Progenitor cell of endocrine pancreas (in vitro differentiated cells): ENCODE measurements around the gene RAD51B. TPM values are rescaled to one million over a fixed set of nuclear protein-coding genes. Genes with fewer than 3 reads are reported as not detected.

Experiments
- DNase-seq: peaks from one replicate; pipeline ENCODE4 v3.0.0; 2021; ENCODE audit warnings: low spot score; ENCODE audit not compliant: unreplicated experiment
- H3K27ac Mint-ChIP-seq: 2 replicates; pipeline ENCODE4 v1.8.0; 2021; ENCODE audit warnings: mild to moderate bottlenecking, moderate library complexity, mixed read lengths
- H3K27me3 Mint-ChIP-seq: 2 replicates; pipeline ENCODE4 v1.8.0; 2021; ENCODE audit warnings: mixed read lengths
- H3K36me3 Mint-ChIP-seq: 2 replicates; pipeline ENCODE4 v1.8.0; 2022; ENCODE audit warnings: mixed read lengths; ENCODE audit not compliant: insufficient read depth
- H3K4me1 Mint-ChIP-seq: 2 replicates; pipeline ENCODE4 v1.8.0; 2021; ENCODE audit warnings: low read depth, mixed read lengths
- H3K4me3 Mint-ChIP-seq: 2 replicates; pipeline ENCODE4 v1.8.0; 2021; ENCODE audit warnings: low read depth, mild to moderate bottlenecking, moderate library complexity, mixed read lengths
- H3K9me3 Mint-ChIP-seq: 2 replicates; pipeline ENCODE4 v1.8.0; 2021; ENCODE audit warnings: low read depth, mixed read lengths
- CTCF ChIP-seq: fragments of 200-600 bp; sonication (generic); IDR thresholded peaks from one replicate; pipeline ENCODE4 v1.5.0; 2021; ENCODE audit warnings: antibody characterized with exemption, mild to moderate bottlenecking; ENCODE audit not compliant: unreplicated experiment
- total RNA-seq: library from RNA; stranded (reverse); gene quantifications from 2 replicates; pipeline ENCODE4 v1.2.1, GENCODE V29; 2021

The RAD51B gene
- total RNA-seq, 1 donor from 2014 or later: 24.7 TPM

- Mint-ChIP-seq H3K36me3 (peaks cover 2% of the 10 kb centered on the region), H3K4me3 (no peak overlapping the region)
Measured at GRCh38 chr14:68236582-68237458, 417.2 kb downstream of the RAD51B start.

GRCh38 chr14:68238551-68238950, 419.0 kb downstream of the RAD51B start:
- DNase-seq: no peak
- H3K4me3 Mint-ChIP-seq: no peak overlapping the region
- peaks cover 31% of the 10 kb centered on the region for H3K4me1 Mint-ChIP-seq
- H3K36me3 Mint-ChIP-seq: peaks cover 2% of the 10 kb centered on the region
- H3K27me3 Mint-ChIP-seq: no peaks in the 10 kb centered on the region
- H3K27ac Mint-ChIP-seq: peak overlapping the region; percentile 27
- peaks cover 7% of the 10 kb centered on the region for H3K9me3 Mint-ChIP-seq
- no peak for TF ChIP-seq CTCF

More at GRCh38 chr14:68236582-68237458, 417.2 kb downstream of the RAD51B start:
- Mint-ChIP-seq H3K4me1 (peaks cover 27% of the 10 kb centered on the region), H3K27me3 (no peaks in the 10 kb centered on the region), H3K27ac (peak overlapping the region; percentile 90), H3K9me3 (peaks cover 5% of the 10 kb centered on the region)
- DNase-seq: no peak
- TF ChIP-seq CTCF: no peak

DNA sequence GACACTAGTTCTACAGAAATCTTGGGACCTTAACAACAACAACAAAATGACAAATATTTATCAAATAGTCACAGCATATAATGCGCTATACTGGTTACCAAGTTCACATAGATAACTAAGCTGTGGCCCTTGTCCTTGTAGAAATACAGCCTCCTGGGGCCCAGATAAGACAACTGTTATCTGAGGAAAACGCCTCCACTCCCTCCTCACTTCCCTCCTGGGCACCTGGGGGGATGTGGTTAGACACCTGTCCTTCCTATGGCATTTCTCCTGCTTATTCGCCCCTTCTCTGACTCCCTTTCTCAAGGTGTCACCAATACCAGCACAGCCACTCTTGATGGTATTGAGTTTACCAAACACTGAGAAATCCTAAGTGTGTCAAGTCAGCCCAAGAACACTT, 419.4 kb downstream of the RAD51B start:
- Mint-ChIP-seq H3K27me3 (no peaks in the 10 kb centered on the region), H3K9me3 (peaks cover 7% of the 10 kb centered on the region), H3K4me3 (no peak overlapping the region), H3K36me3 (peaks cover 2% of the 10 kb centered on the region), H3K4me1 (peaks cover 34% of the 10 kb centered on the region), H3K27ac (peak overlapping the region; percentile 50)
- no peak for DNase-seq
- TF ChIP-seq CTCF: no peak

GRCh38 chr14:68239988-68240771, 420.6 kb downstream of the RAD51B start:
- peaks cover 7% of the 10 kb centered on the region for H3K9me3 Mint-ChIP-seq
- peaks cover 37% of the 10 kb centered on the region for H3K4me1 Mint-ChIP-seq
- no peak for TF ChIP-seq CTCF
- H3K27ac Mint-ChIP-seq: peak overlapping the region; percentile 88
- H3K4me3 Mint-ChIP-seq: no peak overlapping the region
- H3K27me3 Mint-ChIP-seq: no peaks in the 10 kb centered on the region
- DNase-seq: no peak
- peaks cover 2% of the 10 kb centered on the region for H3K36me3 Mint-ChIP-seq

DNA sequence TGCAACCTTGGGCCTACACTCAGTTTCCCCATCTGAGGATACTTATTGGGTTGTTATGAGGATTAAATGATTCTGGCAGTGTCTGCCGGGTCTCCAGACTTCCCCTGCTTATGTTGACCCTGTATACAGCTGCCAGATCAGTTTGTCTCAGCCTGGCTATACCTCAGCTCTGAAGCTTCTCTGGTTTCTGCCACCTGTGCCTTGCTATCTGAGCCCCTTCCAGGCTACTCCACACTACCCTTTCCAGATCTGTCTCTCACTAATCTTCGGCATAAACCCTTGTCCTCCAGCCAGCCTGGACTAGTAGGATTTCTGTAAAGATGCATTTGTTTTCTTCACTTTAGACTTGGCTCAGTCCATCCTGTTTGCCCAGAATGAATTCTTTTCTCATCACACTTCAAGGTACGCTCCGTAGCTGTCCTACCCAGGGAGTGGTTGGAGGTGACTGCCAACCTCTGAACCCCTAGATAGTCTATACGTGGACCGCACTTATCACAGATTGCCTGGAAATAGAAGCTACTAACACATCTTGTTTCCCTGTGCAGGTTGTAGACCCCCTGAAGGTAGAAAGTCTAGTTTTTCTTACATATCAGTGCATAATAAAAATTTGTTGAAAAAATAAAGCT, 422.4 kb downstream of the RAD51B start:
- Mint-ChIP-seq H3K27me3 (no peaks in the 10 kb centered on the region), H3K36me3 (no peaks in the 10 kb centered on the region), H3K4me3 (no peak overlapping the region), H3K4me1 (peaks cover 49% of the 10 kb centered on the region), H3K9me3 (peaks cover 5% of the 10 kb centered on the region), H3K27ac (peak overlapping the region; percentile 92)
- DNase-seq: no peak
- TF ChIP-seq CTCF: no peak
